Measurements from ENCODE around the gene TMTC2.

TMTC2 gene

GRCh38 chr12:82686168-82687020, at the start of gene TMTC2:
Gene TMTC2 (plus strand): TSS chr12:82686906.
- FAIRE-seq (no peak), DNase-seq (ENCODE audit: insufficient read length, low spot score) (peak; percentile 60)

GRCh38 chr12:82638324-82638723, 48.4 kb upstream of the TMTC2 start:
- FAIRE-seq: peak; percentile 31
- DNase-seq (ENCODE audit: insufficient read length, low spot score): no peak

GRCh38 chr12:82644896-82645295, 41.8 kb upstream of the TMTC2 start:
- DNase-seq (ENCODE audit: insufficient read length, low spot score): no peak
- FAIRE-seq: no peak

- DNase-seq (ENCODE audit: insufficient read length, low spot score) (no peak), FAIRE-seq (no peak)
These were observed 41.3 kb upstream of the TMTC2 start for GRCh38 chr12:82645414-82645813.

- DNase-seq (ENCODE audit: insufficient read length, low spot score): no peak
- FAIRE-seq: peak; percentile 23
These were observed 38.9 kb upstream of the TMTC2 start for GRCh38 chr12:82647853-82648252.

- FAIRE-seq (peak; percentile 89), DNase-seq (ENCODE audit: insufficient read length, low spot score) (no peak)
These were observed 38.3 kb upstream of the TMTC2 start for GRCh38 chr12:82648259-82648909.

- FAIRE-seq (peak; percentile 91), DNase-seq (ENCODE audit: insufficient read length, low spot score) (no peak)
These were observed 35.9 kb upstream of the TMTC2 start for GRCh38 chr12:82650627-82651337.

GRCh38 chr12:82651489-82651888, 35.2 kb upstream of the TMTC2 start:
- no peak for DNase-seq (ENCODE audit: insufficient read length, low spot score)
- no peak for FAIRE-seq

GRCh38 chr12:82652071-82652470, 34.6 kb upstream of the TMTC2 start:
- no peak for DNase-seq (ENCODE audit: insufficient read length, low spot score)
- FAIRE-seq: peak; percentile 60

- FAIRE-seq (no peak), DNase-seq (ENCODE audit: insufficient read length, low spot score) (no peak)
These were observed 31.0 kb upstream of the TMTC2 start for GRCh38 chr12:82655751-82656150.

GRCh38 chr12:82659343-82660207, 27.1 kb upstream of the TMTC2 start:
- no peak for FAIRE-seq
- DNase-seq (ENCODE audit: insufficient read length, low spot score): no peak

GRCh38 chr12:82660541-82661325, 26.0 kb upstream of the TMTC2 start:
- no peak for DNase-seq (ENCODE audit: insufficient read length, low spot score)
- peak; percentile 73 for FAIRE-seq

GRCh38 chr12:82663893-82664292, 22.8 kb upstream of the TMTC2 start:
- DNase-seq (ENCODE audit: insufficient read length, low spot score) (no peak), FAIRE-seq (no peak)

GRCh38 chr12:82665142-82665923, 21.4 kb upstream of the TMTC2 start:
- no peak for DNase-seq (ENCODE audit: insufficient read length, low spot score)
- FAIRE-seq: peak; percentile 31

- DNase-seq (ENCODE audit: insufficient read length, low spot score): no peak
- FAIRE-seq: no peak
These were observed 19.9 kb upstream of the TMTC2 start for GRCh38 chr12:82666830-82667229.

- FAIRE-seq (no peak), DNase-seq (ENCODE audit: insufficient read length, low spot score) (no peak)
These were observed 15.0 kb upstream of the TMTC2 start for GRCh38 chr12:82671673-82672195.

GRCh38 chr12:82672811-82673495, 13.8 kb upstream of the TMTC2 start:
- FAIRE-seq (no peak), DNase-seq (ENCODE audit: insufficient read length, low spot score) (no peak)

GRCh38 chr12:82673698-82674097, 13.0 kb upstream of the TMTC2 start:
- no peak for FAIRE-seq
- DNase-seq (ENCODE audit: insufficient read length, low spot score): no peak

Data from GM19239 (cell line).